Stimulated activated CD8-positive, alpha-beta memory T cell treated with anti-CD3 and anti-CD28 coated beads, Interleukin-12 subunit alpha, Interleukin-12 subunit beta, amount 100 ng/mL, for 1 hour (primary cell): ENCODE data around the gene ZFYVE27.
A peak's percentile ranks its signal among the peaks of the same experiment; 100 is the strongest.
"Not testable (repeated sequence)": the region's sequence is repeated elsewhere in the genome, so short reads cannot be mapped to it uniquely, and the experiment has no call there.

ENCODE experiments used
- DNase-seq: peaks from one replicate; pipeline ENCODE4 v3.0.0-alpha.2; 2020; ENCODE audit warnings: low read depth

Gene ZFYVE27, protein sequence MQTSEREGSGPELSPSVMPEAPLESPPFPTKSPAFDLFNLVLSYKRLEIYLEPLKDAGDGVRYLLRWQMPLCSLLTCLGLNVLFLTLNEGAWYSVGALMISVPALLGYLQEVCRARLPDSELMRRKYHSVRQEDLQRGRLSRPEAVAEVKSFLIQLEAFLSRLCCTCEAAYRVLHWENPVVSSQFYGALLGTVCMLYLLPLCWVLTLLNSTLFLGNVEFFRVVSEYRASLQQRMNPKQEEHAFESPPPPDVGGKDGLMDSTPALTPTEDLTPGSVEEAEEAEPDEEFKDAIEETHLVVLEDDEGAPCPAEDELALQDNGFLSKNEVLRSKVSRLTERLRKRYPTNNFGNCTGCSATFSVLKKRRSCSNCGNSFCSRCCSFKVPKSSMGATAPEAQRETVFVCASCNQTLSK

DNA sequence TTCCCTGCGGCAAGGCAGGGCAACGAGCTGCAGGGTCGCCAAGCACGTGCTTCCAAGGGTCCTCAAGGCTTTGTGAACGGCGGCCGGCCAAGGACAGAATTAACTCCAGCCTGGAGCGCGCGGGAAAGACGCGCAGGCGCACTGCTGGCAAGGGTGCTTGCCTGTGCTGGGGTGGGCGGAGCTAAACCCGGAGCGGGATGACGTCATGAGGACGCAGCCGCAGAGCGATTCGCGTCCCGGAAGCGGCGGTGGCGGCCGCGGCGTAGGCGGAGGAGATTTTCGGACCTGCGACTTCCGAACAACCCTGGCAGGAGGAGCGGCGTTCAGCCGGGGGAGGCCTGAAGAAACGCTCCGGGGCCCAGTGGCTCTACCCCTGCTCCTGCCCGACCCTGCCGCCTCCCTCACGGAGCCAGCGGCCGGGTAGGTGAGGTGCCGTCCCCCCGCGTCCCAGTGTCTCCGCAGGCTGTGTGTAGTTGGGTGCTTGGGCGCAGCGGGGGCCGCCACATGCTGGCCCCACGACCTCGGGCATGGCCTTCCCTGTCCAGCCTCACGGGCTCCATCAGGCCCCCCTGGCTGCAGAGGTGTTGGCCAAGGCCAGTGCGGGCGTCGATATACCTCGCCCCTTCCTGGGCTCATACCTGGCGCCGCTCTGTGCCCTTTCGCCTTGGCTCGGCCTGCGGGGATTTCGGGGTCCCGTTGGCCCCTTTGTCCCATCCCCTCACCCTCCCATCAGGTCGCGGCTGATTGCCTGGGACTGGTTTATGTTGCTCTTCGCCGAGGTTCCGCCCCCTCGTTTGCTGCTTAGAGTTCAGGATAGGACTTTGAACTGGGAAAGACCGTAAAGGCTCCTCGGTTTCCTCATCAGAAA, at the start of gene ZFYVE27:
ZFYVE27 (plus strand) TSS at position 227 of the 868 bp plus-strand sequence. CDS start 1,350 bp downstream, outside the sequence.
- peak; percentile 91 for DNase-seq

DNA sequence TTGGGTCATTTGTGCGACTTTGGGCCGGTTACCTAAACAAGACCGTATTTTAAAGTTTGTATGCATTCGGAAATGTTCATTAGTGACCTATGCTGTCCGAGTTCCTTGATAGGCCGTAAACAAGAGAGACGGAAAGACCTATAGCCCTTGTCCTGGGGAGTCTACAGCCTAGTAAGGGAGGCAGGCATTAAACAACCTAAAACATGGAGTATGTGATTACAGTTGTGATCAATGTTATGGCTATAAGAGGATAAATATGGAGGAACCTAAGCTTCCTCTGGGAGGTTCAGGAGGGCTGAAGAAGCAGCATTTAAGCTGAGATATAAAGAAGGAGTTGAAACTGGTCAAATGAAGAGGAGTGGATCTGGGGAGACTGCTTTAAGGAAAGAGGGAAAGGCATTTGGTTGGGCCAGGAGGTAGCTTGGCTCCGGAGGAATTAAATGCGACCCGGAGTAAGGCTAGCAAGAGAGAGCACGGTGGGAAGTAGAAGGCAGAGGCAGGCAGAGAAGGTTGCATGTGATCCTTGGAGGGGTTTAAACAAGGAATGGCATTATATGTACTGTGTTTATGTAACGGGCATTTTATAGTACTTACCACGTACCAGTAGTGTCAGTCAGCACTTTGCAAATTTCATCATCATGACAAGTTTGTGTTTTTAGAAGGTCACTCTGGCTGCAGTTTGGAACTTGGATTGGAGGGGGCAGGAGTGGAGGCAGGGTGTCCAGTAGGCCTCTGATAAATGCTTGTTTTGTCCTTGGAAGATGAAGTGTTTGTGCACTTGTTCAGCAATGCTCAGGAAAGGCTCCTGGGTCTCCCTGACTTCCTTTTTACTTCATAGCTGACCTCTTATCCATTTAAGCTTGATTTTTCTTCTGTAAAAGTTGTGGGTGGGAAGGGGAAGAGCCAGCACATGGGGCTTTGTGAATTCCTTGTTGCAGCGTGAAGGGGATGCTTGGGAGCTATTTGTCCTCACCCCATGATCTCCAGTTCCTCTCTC, 48.8 kb upstream of the ZFYVE27 start:
- no peak for DNase-seq

- DNase-seq: no peak
Observed at GRCh38 chr10:97689559-97690020, 47.3 kb upstream of the ZFYVE27 start.

- no peak for DNase-seq
Observed at GRCh38 chr10:97690133-97690532, 46.8 kb upstream of the ZFYVE27 start.

GRCh38 chr10:97698072-97698655, 38.8 kb upstream of the ZFYVE27 start:
- not testable (repeated sequence) for DNase-seq

GRCh38 chr10:97701438-97702069, 35.4 kb upstream of the ZFYVE27 start:
- peak; percentile 27 for DNase-seq

DNA sequence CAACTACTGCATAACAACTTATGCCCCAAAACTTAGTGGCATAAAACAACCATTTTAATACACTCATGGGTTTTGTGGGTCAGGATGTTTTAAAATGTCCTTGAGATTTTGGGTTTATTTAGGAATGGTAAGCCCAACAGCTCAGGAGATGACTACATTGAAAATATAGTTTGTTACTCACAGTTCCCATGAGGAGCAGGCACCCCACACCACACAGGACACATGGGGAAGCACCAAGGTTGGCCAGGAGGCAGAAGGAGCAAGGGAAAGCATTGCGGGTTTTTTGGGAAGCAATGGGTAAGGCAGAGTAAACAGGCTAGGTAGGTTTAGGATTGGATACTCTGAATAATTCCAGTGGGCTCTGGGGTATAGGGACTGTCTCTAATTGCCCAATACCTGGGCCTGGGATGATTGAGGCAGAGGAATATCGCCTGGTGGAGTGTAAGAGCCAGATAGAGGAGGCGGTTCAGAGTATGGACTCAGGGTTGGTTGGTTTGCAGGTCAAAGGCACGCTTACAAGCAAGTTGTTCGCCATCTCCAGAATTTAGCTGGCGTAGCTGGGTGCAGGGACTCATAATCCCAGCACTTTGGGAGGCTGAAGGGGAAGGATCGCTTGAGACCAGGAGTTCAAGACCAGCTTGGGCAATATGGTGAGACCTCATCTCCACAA, 33.4 kb upstream of the ZFYVE27 start:
- no peak for DNase-seq

DNA sequence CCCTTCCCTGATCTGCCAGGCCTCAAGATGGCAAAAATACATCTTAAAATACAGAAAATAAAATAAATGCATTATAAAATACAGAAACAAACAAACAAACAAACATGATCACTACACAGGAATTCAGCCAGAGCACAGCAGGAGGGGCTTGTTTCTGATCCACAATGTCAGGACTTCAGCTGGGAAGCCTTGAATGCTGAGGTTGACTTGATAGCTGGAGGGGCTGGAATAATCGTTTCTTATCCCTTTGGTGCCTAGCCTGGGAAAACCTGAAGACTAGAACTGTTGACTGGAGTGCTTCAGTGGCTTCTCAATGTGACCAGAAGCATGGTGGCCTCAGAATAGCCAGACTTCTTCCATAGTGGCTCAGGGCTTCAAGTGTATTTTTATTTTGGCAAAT, 32.6 kb upstream of the ZFYVE27 start:
- DNase-seq: no peak

DNA sequence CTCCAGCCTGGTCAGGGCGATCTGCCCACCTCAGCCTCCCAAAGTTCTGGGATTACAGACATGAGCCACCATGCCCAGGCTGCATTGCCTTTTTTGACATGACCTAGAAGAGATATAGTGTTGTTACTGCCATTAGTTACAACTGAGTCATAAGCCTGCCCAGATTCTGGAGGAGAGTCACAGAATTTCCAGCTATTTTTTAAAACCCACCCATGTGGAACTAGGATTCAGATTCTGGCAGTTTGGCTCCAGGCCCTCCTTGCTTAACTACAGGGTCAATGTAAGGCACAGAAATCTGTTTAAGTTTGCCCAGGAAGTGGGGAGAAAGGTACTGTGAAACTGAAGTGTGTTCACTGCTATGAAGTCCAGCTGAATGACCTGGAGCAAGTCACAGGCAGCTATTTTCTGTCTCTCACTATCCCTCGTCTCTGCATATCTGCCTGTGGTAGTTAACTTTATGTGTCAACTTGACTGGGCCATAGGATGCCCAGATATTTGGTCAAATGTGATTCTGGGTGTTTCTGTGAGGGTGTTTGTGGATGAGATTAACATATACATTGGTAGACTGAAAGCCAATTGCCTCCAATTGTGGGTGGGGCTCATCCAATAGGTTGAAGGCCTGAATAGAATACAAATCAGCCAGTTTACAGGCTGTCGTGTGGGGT, 31.8 kb upstream of the ZFYVE27 start:
- no peak for DNase-seq

DNA sequence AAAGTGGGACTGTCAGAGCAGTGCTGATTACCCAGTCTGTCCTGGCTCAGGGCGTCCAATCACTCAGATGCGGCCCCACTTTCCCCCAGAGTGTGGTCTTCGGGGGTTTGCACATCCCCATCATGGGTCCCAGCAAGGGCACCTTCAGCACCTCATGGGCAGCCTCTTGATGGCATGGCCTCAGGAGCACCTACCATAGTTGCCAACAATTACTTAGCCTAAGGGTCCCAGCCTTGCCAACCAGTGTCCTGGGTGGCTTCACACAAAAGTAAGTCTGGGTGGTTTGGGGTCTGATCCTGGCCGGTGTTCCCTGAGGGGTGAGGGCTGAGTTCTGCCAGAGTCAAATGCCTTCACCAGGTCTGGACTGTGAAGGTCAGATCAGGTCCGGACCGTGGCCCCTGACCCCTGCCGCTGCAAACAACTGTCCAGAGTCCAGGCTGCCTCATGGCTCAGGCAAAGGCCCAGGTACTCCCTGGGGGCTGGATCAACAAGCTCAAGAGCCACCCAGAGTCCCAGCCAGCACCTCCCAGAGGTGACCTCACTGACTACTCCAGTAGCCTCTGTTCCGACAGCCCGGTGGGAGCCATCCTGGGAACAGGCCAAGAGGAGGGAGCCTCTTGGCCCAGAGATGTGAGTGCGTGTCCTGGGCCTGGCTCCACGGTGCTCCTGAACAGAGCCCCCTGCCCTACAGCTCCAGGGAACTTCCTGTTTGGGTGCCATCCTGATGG, 29.6 kb upstream of the ZFYVE27 start:
- no peak for DNase-seq

DNA sequence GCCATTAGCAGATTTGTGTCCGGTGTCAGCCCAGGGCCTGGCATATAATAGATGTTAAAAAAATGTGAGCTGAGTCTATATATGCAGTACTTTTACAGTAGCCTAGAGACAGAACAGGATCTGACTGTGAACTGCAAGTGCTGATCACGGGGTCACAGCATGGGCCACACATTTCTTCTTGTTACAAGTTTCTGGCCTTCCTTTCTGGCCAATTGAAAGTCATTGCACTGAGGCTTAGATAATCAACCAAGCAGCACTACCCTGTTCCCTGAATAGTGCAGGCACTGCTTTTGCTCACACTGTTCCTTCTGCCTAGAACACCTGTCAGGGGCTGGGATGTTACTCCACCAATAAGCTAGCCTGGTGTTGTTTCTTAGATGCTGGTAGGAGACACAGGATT, 28.8 kb upstream of the ZFYVE27 start:
- DNase-seq: no peak

DNA sequence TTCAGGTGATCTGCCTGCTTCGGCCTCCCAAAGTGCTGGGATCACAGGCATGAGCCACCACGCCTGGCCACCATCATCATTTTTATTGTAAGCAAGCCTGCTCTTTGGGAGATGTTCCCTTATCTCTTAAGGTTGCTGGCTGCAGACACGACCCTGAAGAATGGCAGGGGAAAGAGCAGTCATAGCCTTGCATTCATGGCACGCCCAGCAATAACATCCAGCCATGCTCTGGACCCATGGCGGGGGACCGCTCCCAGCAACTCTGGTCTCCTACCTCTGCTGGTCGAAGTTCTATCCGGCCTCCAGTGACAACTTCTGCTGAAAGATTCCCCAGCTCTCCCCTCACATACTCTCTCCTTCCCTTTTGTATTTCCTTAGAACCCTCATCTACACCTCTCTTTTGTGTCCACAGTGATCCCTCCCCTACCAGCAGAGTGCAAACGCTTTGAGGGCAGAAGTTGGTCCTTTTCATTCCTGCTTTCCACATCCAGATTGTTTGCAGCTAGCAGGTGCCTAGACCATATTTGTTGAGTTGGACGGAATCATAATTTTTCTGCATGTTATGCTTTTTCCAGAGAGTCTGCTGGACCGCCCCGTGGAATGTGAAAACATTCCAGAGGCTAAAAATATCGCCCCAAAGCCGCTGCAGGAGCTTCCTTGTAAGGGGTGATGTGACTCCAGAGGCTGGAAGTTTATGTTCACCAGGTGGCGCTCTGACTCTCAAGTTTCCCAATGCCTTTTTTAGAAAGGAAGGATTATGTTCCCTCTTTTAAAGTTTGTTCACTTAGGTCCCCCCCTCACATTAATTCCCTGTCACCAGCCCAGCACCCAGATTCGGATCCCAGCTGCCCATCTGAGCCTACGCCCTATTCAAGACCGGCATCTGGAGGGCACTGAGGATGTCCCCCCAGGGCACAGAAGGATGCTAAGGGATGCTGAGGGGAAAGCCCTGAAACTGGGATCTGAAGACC, 27.7 kb upstream of the ZFYVE27 start:
- peak; percentile 9 for DNase-seq

DNA sequence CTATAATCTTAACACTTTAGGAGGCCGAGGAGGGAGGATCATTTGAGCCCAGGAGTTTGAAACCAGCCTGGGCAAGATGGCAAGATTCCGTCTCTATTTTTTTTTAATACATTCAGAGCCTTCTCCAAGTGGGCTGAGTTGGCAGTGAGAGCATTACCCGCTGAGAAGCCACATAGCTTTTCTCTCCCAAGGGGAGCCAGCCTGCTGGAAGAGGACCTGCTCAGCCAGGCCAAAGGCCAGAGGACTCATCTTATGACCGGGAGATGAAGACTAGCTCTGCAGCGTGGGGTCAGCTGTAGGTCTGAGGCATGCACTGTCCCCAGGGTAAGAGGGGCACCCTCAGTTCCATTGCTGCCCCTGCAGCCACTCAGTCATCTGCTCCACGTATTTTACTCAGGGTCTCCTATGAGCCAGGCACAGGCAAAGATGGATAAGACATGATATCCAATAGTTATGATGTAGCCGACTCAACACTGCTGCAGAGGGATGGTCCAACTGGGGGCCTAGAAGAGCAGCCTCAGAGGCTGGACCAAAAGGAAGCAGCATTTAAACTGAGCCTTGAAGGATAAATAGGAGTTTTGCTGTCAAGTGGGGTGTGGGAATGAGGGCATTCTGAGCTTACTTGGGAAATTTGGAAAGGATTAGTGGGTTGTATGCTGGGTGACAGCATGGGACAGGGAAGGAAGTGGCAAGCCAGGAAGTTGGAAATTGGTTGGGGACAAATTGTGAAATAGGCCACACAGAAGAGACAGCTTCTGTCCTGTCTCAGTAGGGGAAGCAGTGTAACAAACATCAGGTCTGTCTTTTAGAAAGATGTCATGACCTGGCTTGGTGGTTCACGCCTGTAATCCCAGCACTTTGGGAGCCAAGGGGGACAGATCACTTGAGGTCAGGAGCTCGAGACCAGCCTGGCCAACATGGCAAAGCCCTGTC, 25.0 kb upstream of the ZFYVE27 start:
- no peak for DNase-seq

- DNase-seq: no peak
Observed at GRCh38 chr10:97713339-97713825, 23.5 kb upstream of the ZFYVE27 start, which contains the start of gene MARVELD1. TSS of gene MARVELD1 (plus strand) at chr10:97713730. CDS start at chr10:97713877, 147 bp downstream.

DNA sequence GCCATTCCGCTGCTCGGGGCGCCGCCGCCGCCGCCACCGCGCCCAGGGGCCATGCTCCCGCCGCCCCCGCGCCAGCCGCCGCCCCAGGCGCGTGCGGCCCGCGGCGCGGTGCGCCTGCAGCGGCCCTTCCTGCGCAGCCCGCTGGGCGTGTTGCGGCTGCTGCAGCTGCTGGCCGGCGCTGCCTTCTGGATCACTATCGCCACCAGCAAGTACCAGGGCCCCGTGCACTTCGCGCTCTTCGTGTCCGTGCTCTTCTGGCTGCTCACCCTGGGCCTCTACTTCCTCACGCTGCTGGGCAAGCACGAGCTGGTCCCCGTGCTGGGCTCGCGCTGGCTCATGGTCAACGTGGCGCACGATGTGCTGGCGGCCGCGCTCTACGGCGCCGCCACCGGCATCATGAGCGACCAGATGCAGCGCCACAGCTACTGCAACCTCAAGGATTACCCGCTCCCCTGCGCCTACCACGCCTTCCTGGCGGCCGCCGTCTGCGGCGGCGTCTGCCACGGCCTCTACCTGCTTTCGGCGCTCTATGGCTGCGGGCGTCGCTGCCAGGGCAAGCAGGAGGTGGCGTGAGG, 23.0 kb upstream of the ZFYVE27 start:
- DNase-seq: peak; percentile 8
